Measurements from ENCODE around the gene ANKZF1. TPM values are rescaled to one million over a fixed set of nuclear protein-coding genes. Genes with fewer than 3 reads are reported as not detected.

ANKZF1 gene
- total and polyA plus RNA-seq, 3 experiments from 2014 or later, result 32.5 to 76.0 (median 72.4) TPM

GRCh38 chr2:219266232-219266631 is 36.6 kb downstream of the ANKZF1 start:
- POLR2A ChIA-PET, result no interaction called here
- H3K27me3 ChIP-seq (ENCODE audit: insufficient read depth, low read length, poor library complexity, severe bottlenecking), result no peaks in the 10 kb centered on the region
- Mint-ChIP-seq H3K4me3 (no peak overlapping the region), H3K27me3 (peaks cover 3 to 4% of the 10 kb centered on the region in 2 donors), H3K27ac (peak overlapping the region in 1 of 8 donors; percentile 72), H3K9me3 (no peaks in the 10 kb centered on the region), H3K36me3 (no peaks in the 10 kb centered on the region), H3K4me1 (no peaks in the 10 kb centered on the region)
- H3K4me3 ChIP-seq (ENCODE audit: low read length), result no peak overlapping the region
- CTCF ChIA-PET, result interaction anchor here (1.0 to 6.7 kb wide), 4 partner anchors 11 to 95 kb away, joined by 3 to 36 read pairs (median 6); partner anchors contain the start of genes DNAJB2, TUBA4A and TUBA4B
- no peaks in the 10 kb centered on the region for H3K36me3 ChIP-seq (ENCODE audit: insufficient read depth, low read length)
- H3K27ac ChIP-seq (ENCODE audit: low read depth, low read length), result no peak overlapping the region
- no peaks in the 10 kb centered on the region for H3K9me3 ChIP-seq (ENCODE audit: low read length)
- DNase-seq, result peak in 1 of 5 donors; percentile 36
- no peaks in the 10 kb centered on the region for H3K4me1 ChIP-seq (ENCODE audit: insufficient read depth, low read length)

GRCh38 chr2:219266886-219267285 is 37.3 kb downstream of the ANKZF1 start:
- peak in 1 of 5 donors; percentile 15 for DNase-seq
- no peak overlapping the region for H3K4me3 ChIP-seq (ENCODE audit: low read length)
- Mint-ChIP-seq H3K36me3 (no peaks in the 10 kb centered on the region), H3K27ac (no peak overlapping the region), H3K27me3 (peaks cover 3 to 4% of the 10 kb centered on the region in 2 donors), H3K4me1 (no peaks in the 10 kb centered on the region), H3K4me3 (no peak overlapping the region), H3K9me3 (no peaks in the 10 kb centered on the region)
- ChIA-PET POLR2A (no interaction called here), CTCF (interaction anchor here (1.6 to 2.2 kb wide), 2 partner anchors 11 to 17 kb away, joined by 4 to 6 read pairs; no protein-coding TSS in a partner anchor)
- H3K9me3 ChIP-seq (ENCODE audit: low read length), result no peaks in the 10 kb centered on the region
- no peak overlapping the region for H3K27ac ChIP-seq (ENCODE audit: low read depth, low read length)
- H3K4me1 ChIP-seq (ENCODE audit: insufficient read depth, low read length), result no peaks in the 10 kb centered on the region
- H3K27me3 ChIP-seq (ENCODE audit: insufficient read depth, low read length, poor library complexity, severe bottlenecking), result no peaks in the 10 kb centered on the region
- no peaks in the 10 kb centered on the region for H3K36me3 ChIP-seq (ENCODE audit: insufficient read depth, low read length)

GRCh38 chr2:219268294-219268693 is 38.7 kb downstream of the ANKZF1 start:
- H3K27me3 Mint-ChIP-seq, result peaks cover 0 to under 1% of the 10 kb centered on the region in 2 donors
- H3K9me3 Mint-ChIP-seq, result no peaks in the 10 kb centered on the region
- H3K4me1 Mint-ChIP-seq, result no peaks in the 10 kb centered on the region
- H3K36me3 ChIP-seq (ENCODE audit: insufficient read depth, low read length), result no peaks in the 10 kb centered on the region
- ChIA-PET POLR2A (no interaction called here), CTCF (interaction anchor here (1.6 to 3.1 kb wide), 3 partner anchors 9 to 26 kb away, joined by 4 to 15 read pairs (median 6); no protein-coding TSS in a partner anchor)
- H3K27me3 ChIP-seq (ENCODE audit: insufficient read depth, low read length, poor library complexity, severe bottlenecking), result no peaks in the 10 kb centered on the region
- H3K9me3 ChIP-seq (ENCODE audit: low read length), result no peaks in the 10 kb centered on the region
- no peaks in the 10 kb centered on the region for H3K36me3 Mint-ChIP-seq
- no peaks in the 10 kb centered on the region for H3K4me1 ChIP-seq (ENCODE audit: insufficient read depth, low read length)
- DNase-seq, result peak in 1 of 5 donors; percentile 25
- H3K27ac Mint-ChIP-seq, result peak overlapping the region in 1 of 8 donors; percentile 69
- no peak overlapping the region for H3K4me3 ChIP-seq (ENCODE audit: low read length)
- no peak overlapping the region for H3K27ac ChIP-seq (ENCODE audit: low read depth, low read length)
- no peak overlapping the region for H3K4me3 Mint-ChIP-seq

GRCh38 chr2:219269362-219270054 is 39.9 kb downstream of the ANKZF1 start:
- H3K4me1 Mint-ChIP-seq, result no peaks in the 10 kb centered on the region
- peak overlapping the region in 1 of 8 donors; percentile 25 for H3K27ac Mint-ChIP-seq
- Histone ChIP-seq H3K27me3 (ENCODE audit: insufficient read depth, low read length, poor library complexity, severe bottlenecking) (no peaks in the 10 kb centered on the region), H3K27ac (ENCODE audit: low read depth, low read length) (no peak overlapping the region), H3K9me3 (ENCODE audit: low read length) (no peaks in the 10 kb centered on the region), H3K36me3 (ENCODE audit: insufficient read depth, low read length) (no peaks in the 10 kb centered on the region), H3K4me1 (ENCODE audit: insufficient read depth, low read length) (no peaks in the 10 kb centered on the region), H3K4me3 (ENCODE audit: low read length) (no peak overlapping the region)
- DNase-seq, result no peak
- H3K27me3 Mint-ChIP-seq, result no peaks in the 10 kb centered on the region
- POLR2A ChIA-PET, result no interaction called here
- H3K9me3 Mint-ChIP-seq, result no peaks in the 10 kb centered on the region
- no peaks in the 10 kb centered on the region for H3K36me3 Mint-ChIP-seq
- no peak overlapping the region for H3K4me3 Mint-ChIP-seq
- CTCF ChIA-PET, result interaction anchor here (0.8 to 3.1 kb wide), 4 partner anchors 8 to 63 kb away, joined by 3 to 15 read pairs (median 4); partner anchors contain the start of genes DNAJB2 and ZFAND2B

GRCh38 chr2:219270055-219270372 is 40.4 kb downstream of the ANKZF1 start:
- H3K27ac Mint-ChIP-seq, result no peak overlapping the region
- H3K4me1 Mint-ChIP-seq, result no peaks in the 10 kb centered on the region

GRCh38 chr2:219271021-219271420 is 41.4 kb downstream of the ANKZF1 start:
- no peaks in the 10 kb centered on the region for H3K27me3 ChIP-seq (ENCODE audit: insufficient read depth, low read length, poor library complexity, severe bottlenecking)
- H3K9me3 ChIP-seq (ENCODE audit: low read length), result no peaks in the 10 kb centered on the region
- H3K4me3 ChIP-seq (ENCODE audit: low read length), result no peak overlapping the region
- no peaks in the 10 kb centered on the region for H3K27me3 Mint-ChIP-seq
- H3K9me3 Mint-ChIP-seq, result no peaks in the 10 kb centered on the region
- H3K27ac Mint-ChIP-seq, result peak overlapping the region in 1 of 8 donors; percentile 13
- no peak for DNase-seq
- POLR2A ChIA-PET, result no interaction called here
- no peak overlapping the region for H3K27ac ChIP-seq (ENCODE audit: low read depth, low read length)
- H3K4me3 Mint-ChIP-seq, result no peak overlapping the region
- no peaks in the 10 kb centered on the region for H3K36me3 ChIP-seq (ENCODE audit: insufficient read depth, low read length)
- CTCF ChIA-PET, result interaction anchor here (1.4 to 3.1 kb wide), 2 partner anchors 9 to 24 kb away, joined by 4 to 15 read pairs; no protein-coding TSS in a partner anchor
- H3K4me1 Mint-ChIP-seq, result no peaks in the 10 kb centered on the region
- no peaks in the 10 kb centered on the region for H3K4me1 ChIP-seq (ENCODE audit: insufficient read depth, low read length)
- no peaks in the 10 kb centered on the region for H3K36me3 Mint-ChIP-seq

More at GRCh38 chr2:219270055-219270372, 40.4 kb downstream of the ANKZF1 start:
- Histone ChIP-seq H3K4me3 (ENCODE audit: low read length) (no peak overlapping the region), H3K27ac (ENCODE audit: low read depth, low read length) (no peak overlapping the region), H3K36me3 (ENCODE audit: insufficient read depth, low read length) (no peaks in the 10 kb centered on the region), H3K27me3 (ENCODE audit: insufficient read depth, low read length, poor library complexity, severe bottlenecking) (no peaks in the 10 kb centered on the region), H3K9me3 (ENCODE audit: low read length) (no peaks in the 10 kb centered on the region), H3K4me1 (ENCODE audit: insufficient read depth, low read length) (no peaks in the 10 kb centered on the region)
- ChIA-PET POLR2A (no interaction called here), CTCF (interaction anchor here (0.8 to 3.1 kb wide), 4 partner anchors 8 to 63 kb away, joined by 3 to 15 read pairs (median 4); partner anchors contain the start of genes DNAJB2 and ZFAND2B)
- no peaks in the 10 kb centered on the region for H3K36me3 Mint-ChIP-seq
- no peaks in the 10 kb centered on the region for H3K9me3 Mint-ChIP-seq
- H3K27me3 Mint-ChIP-seq, result no peaks in the 10 kb centered on the region
- no peak overlapping the region for H3K4me3 Mint-ChIP-seq
- DNase-seq, result no peak

- Mint-ChIP-seq H3K27ac (peak overlapping the region in 2 of 8 donors; percentile 3 to 88), H3K9me3 (no peaks in the 10 kb centered on the region), H3K4me1 (peaks cover 1 to 4% (median 3%) of the 10 kb centered on the region in 3 donors), H3K4me3 (no peak overlapping the region), H3K27me3 (no peaks in the 10 kb centered on the region), H3K36me3 (no peaks in the 10 kb centered on the region)
- Histone ChIP-seq H3K4me1 (ENCODE audit: insufficient read depth, low read length) (peaks cover 2% of the 10 kb centered on the region), H3K36me3 (ENCODE audit: insufficient read depth, low read length) (no peaks in the 10 kb centered on the region), H3K4me3 (ENCODE audit: low read length) (no peak overlapping the region), H3K27ac (ENCODE audit: low read depth, low read length) (no peak overlapping the region), H3K9me3 (ENCODE audit: low read length) (no peaks in the 10 kb centered on the region), H3K27me3 (ENCODE audit: insufficient read depth, low read length, poor library complexity, severe bottlenecking) (no peaks in the 10 kb centered on the region)
- DNase-seq, result no peak
- ChIA-PET CTCF (interaction anchor here (14.9 kb wide), 1 partner anchor 20 kb away, joined by 258 read pairs; no protein-coding TSS in a partner anchor), POLR2A (no interaction called here)
Observed at GRCh38 chr2:219272356-219272755, 42.8 kb downstream of the ANKZF1 start.

- Mint-ChIP-seq H3K9me3 (no peaks in the 10 kb centered on the region), H3K4me1 (peaks cover 7 to 10% (median 10%) of the 10 kb centered on the region in 3 donors), H3K27me3 (no peaks in the 10 kb centered on the region), H3K4me3 (no peak overlapping the region), H3K36me3 (no peaks in the 10 kb centered on the region), H3K27ac (no peak overlapping the region)
- Histone ChIP-seq H3K27ac (ENCODE audit: low read depth, low read length) (no peak overlapping the region), H3K36me3 (ENCODE audit: insufficient read depth, low read length) (no peaks in the 10 kb centered on the region), H3K27me3 (ENCODE audit: insufficient read depth, low read length, poor library complexity, severe bottlenecking) (no peaks in the 10 kb centered on the region), H3K9me3 (ENCODE audit: low read length) (no peaks in the 10 kb centered on the region), H3K4me1 (ENCODE audit: insufficient read depth, low read length) (peaks cover 8% of the 10 kb centered on the region), H3K4me3 (ENCODE audit: low read length) (no peak overlapping the region)
- CTCF ChIA-PET, result interaction anchor here (14.9 kb wide), 1 partner anchor 20 kb away, joined by 258 read pairs; no protein-coding TSS in a partner anchor
- POLR2A ChIA-PET, result no interaction called here
- no peak for DNase-seq
Observed at GRCh38 chr2:219272995-219273394, 43.4 kb downstream of the ANKZF1 start.
